SKM-1 (cell line): Measurements from ENCODE around the gene MCM8.

Source experiments
- DNase-seq: peaks from one replicate; lab custom pipeline; 2025; ENCODE audit not compliant: unreplicated experiment; lab: John Stamatoyannopoulos, UW

MCM8 gene

GRCh38 chr20:6040540-6040939 lies 90.1 kb downstream of the MCM8 start:
- no peak for DNase-seq

- DNase-seq, result no peak
Measured at GRCh38 chr20:6040958-6041807, 90.7 kb downstream of the MCM8 start.

GRCh38 chr20:6041808-6042265 lies 91.4 kb downstream of the MCM8 start:
- DNase-seq, result no peak

- DNase-seq, result no peak
Measured at GRCh38 chr20:6044115-6044514, 93.7 kb downstream of the MCM8 start.

GRCh38 chr20:6045566-6045965 lies 95.1 kb downstream of the MCM8 start:
- DNase-seq, result no peak

- no peak for DNase-seq
Measured at GRCh38 chr20:6046432-6046831, 96.0 kb downstream of the MCM8 start.

- DNase-seq, result no peak
Measured at GRCh38 chr20:6048391-6048790, 97.9 kb downstream of the MCM8 start.
